Measurements from ENCODE around the gene CMC2. TPM values are rescaled to one million over a fixed set of nuclear protein-coding genes. Genes with fewer than 3 reads are reported as not detected.

Gene CMC2
- 133 TPM for total RNA-seq
- long read RNA-seq, full-length matches to known transcripts, result 52 of 96 reads
- long read RNA-seq, partial matches to known transcripts, result 0 of 96 reads
- long read RNA-seq, other reads (novel, unspliced or antisense), result 44 of 96 reads

DNA sequence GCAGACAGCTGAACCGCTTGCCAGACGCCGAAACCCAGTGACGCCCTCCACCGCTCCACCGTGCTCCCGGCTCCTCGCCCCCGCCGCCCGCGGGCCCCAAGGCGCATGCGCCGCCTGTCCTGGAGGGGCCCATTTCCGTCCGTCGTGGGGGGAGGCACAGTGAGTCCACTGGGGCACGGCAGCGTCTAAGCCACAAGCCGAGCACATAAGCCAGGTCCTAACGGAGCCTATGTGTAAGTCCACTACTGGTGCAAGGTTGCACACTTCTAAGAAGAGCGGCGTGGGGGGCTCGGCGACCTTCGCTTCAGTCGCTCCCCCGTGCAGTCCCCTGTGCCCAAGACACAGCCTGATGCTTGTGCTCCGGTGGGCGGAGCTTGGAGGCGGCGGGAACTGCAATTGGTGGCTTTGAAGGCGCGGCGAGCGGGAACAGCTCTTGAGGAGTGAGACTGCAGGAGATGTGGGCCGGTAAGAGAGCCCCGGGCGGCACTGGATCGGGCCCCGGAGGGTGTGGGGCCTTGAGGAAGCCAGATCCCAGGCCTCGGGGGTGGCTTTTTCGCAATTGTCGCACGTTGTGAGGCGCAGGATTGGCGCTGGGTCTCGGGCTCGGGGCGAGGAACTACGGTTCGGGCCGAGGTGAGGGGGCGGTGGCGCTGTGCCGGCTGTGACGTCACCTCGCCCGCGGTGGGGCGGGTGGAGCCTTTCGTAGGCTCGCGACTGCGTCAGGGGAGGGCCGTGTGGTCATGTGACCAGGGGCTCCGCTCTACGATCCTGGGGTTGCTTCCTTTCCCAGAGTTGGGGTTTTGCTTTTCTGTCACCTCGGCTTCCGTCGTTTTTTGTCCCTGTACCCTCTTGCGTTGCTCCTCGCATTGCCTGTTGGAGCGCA, at the start of gene CMC2, which contains the start of gene CENPN:
Gene CMC2, minus strand, starts transcription at position 73 of the 883 bp plus-strand sequence. CDS start 9,491 bp downstream, outside the sequence.
Gene CENPN, plus strand, starts transcription at position 402 of the 883 bp plus-strand sequence. CDS start 4,726 bp downstream, outside the sequence.
- ATAC-seq (ENCODE audit: poor library complexity) (peak; percentile 97), DNase-seq (peak; percentile 100)
- intact Hi-C loops (cut with DNase I), result no loop called here

DNA sequence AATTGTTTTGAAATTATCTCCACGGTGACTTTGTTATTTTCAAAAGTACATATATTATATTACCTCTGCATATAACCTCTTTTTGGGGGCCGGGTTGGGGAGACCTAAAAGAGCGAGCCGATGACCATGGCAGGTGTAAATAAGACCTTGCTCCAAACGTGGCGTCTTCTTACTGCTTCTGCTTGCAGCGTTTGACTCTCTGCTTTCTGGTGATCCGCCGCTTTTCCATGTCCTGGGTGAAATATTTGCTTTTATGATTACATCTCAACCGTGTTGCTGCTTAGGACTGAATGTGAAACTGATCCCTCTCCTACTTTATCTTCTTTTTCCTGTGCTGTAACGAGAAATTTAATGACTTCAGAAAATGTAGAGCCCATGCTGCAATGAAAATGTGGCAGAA, 47.1 kb upstream of the CMC2 start:
- ATAC-seq (ENCODE audit: poor library complexity), result no peak
- no peak for DNase-seq
- intact Hi-C loops (cut with DNase I), result no loop called here

DNA sequence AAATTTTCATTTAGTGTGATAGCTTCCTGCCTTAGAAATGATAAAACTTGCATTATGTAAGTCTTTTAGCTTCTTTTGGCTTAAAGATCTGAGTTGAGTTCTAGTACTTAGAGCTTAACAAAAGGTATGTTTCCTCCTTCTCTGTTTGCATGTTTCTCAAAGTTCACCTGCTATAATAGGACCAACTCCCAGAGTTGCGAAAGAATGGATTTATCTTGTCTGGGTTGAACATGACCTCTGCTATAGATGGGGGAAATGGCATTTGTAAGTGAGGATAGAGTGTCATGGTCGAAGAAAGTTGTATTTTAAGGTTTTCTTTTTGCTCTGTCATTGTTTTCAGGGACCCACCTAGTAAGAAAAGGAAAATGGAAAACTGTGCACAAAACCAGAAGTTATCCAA, 36.1 kb upstream of the CMC2 start:
- intact Hi-C loops (cut with DNase I), result no loop called here
- ATAC-seq (ENCODE audit: poor library complexity), result no peak
- no peak for DNase-seq

DNA sequence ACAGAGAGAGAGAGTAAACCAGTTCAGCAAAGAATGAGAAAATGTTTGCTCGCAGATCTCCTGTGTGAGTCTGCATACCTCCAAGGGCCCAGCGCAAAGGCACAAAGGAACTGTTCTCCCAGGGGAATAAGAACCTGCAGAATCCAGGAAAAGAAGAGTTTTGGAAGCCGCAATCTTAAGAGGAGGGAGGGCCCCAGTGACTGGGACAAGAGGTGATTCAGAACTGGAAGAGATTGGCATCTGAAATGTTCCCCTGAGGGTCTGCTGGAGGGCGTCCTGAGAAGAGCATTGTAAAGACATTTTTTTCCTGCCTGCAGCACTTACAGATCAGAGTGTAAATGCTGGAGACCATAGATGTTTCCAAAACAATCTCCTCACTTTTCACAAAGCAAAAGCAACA, 35.0 kb upstream of the CMC2 start:
- no peak for ATAC-seq (ENCODE audit: poor library complexity)
- DNase-seq, result no peak
- intact Hi-C loops (cut with DNase I), result no loop called here

DNA sequence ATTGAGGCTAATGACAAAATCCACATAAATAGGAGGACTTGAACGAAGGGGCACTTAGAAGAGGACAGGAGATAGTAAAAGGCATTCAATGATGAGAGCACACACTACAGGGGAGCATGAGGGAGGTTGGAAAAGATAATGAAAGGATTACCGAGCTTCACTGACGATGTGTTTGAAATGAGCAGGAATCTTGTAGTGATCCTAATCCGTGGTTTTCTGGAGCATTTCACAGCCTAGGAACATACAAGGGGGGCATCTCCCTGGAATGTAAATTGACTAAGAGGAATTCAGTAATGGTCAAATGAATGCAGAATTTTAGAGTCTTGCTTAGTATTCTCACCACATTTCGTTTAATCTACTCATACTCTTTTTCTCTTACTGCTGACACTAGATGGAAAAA, 34.2 kb upstream of the CMC2 start:
- ATAC-seq (ENCODE audit: poor library complexity) (no peak), DNase-seq (no peak)
- intact Hi-C loops (cut with DNase I), result no loop called here

DNA sequence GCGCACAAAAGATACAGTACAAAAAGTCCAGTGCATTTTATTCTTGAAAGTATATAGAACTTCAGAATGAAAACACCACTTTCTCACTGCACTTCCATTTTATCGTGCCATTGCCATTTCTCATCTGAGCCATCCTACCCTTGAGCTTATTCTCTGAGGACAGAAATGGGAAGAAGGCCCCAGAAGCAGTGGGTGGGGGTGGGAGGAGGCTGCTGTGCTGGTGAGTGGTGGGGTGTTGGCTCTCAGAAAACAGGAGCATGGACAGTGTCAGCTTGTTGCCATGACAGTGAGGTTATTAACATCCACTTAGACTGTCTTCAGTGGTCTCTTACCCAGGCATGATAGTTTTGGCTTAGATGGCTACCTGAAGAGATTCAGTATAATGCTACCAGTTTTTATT, 33.4 kb upstream of the CMC2 start:
- no peak for ATAC-seq (ENCODE audit: poor library complexity)

DNA sequence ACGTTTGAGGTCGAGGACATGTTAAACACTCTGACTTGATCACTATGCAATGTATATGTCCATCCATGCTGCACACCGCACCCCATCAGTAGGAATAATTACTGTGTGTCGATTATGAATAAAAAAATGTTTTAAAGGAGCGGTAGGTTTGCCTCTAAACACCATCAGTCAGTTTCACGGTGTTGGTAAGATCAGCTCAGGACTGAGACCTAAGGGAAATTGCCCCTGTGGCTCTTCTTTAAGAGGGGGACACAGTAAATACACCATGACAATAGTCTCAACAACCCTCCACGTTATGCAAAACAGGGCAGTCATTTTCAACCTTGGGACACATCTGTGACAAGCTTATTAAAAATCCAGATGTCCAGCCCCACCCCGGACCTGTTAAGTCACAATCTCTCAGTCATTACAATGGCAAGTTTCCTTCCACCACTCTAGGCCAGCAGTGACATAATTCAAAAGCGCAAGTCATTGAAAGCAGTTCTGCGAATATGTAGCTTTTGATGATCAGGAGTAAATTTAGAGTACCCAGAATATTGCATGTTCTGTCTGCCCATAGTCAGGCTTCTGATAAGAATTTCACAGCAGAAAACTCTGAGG, 30.2 kb upstream of the CMC2 start:
- intact Hi-C loops (cut with DNase I), result no loop called here
- ATAC-seq (ENCODE audit: poor library complexity), result no peak
- DNase-seq, result no peak

More for the DNA sequence above, 33.4 kb upstream of the CMC2 start:
- no peak for DNase-seq
- intact Hi-C loops (cut with DNase I), result no loop called here

DNA sequence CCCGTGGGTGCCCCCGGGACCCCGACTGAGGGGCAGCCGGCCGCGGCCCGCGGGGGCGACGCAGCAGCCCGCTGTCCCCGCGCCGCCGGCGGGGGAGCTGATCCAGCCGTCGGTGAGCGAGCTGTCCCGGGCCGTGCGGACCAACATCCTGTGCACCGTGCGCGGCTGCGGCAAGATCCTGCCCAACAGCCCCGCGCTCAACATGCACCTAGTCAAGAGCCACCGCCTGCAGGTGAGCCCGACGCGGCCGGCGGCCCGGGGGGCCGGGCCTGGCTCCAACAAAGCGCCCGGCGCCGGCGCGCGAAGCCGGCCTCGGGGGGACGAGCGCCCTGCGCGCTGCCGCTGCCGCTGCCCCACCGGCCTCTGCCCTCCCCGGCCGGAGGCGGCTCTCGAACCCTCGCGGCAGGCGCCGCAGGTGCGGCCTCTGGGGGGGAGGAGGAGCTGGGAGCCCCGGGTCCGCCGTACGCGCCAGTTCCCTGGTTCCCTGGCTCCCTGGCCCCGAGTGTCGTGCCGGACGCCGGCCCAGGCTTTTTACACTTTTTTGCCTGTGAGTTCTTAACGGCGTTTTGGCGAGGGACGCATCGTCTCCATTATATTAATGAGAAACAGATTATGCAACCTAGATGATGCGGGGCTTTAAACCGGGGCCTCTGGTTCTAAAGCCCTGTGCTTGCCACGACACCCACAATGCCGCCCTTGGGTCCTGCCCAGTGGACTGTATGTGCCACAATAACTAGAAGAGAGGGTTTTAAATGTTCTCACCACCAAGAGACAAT, 29.5 kb upstream of the CMC2 start:
- peak; percentile 59 for DNase-seq
- peak; percentile 35 for ATAC-seq (ENCODE audit: poor library complexity)
- intact Hi-C loops (cut with DNase I), result no loop called here

DNA sequence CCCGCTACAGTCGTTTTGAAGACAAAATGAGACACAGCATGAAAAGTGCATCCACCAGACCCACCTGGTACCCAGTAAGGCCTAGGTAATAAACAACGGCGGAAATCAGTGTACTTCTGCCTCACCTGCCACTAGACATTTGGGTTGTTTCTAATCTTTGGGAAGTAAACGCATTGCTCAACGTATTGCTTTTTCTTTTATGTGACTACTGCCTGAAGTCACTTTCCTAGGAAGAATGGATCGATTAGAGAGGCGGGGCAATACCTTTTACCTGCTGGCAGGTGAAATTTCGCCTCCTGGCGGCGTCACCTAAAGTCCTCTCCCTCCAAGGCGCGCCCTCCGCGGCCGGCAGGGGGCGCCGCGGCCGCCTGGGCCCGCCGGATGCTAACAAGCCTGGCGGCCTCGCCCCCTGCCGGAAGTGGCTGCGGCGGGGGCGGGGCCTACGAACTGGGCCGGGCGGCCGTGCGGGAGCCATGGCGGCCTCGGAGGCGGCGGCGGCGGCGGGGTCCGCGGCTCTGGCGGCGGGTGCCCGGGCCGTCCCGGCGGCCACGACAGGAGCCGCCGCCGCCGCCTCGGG, 28.8 kb upstream of the CMC2 start, which contains the start of gene ATMIN:
Gene ATMIN, plus strand, starts transcription at position 445 of the 577 bp plus-strand sequence. Its CDS starts 29 bp downstream, at position 474.
- DNase-seq (peak; percentile 92), ATAC-seq (ENCODE audit: poor library complexity) (peak; percentile 99)
- intact Hi-C loops (cut with DNase I), result no loop called here

DNA sequence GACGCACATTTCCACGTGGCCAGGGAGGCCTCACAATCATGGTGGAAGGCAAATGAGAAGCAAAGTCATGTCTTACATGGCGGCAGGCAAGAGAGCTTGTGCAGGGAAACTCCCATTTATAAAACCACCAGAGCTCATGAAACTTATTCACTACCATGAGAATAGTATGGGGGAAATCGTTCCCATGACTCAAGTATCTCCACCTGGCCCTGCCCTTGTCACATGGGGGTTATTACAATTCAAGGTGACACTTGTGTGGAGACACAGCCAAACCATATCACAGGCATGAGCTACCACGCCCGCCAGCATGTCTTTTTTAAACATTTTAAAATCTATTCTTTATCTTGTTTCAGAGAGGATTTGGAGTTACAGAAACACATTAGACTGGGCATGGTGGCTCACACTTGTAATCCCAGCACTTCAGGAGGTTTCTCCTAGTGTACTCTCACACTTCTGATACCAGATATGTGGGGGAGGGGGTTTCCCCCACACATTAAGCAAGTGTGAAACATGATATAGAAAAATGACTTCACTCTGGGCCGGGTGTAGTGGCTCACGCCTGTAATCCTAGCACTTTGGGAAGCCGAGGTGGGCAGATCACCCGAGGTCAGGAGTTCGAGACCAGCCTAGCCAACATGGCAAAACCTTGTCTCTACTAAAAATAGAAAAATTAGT, 23.4 kb upstream of the CMC2 start:
- no peak for DNase-seq
- ATAC-seq (ENCODE audit: poor library complexity), result no peak
- intact Hi-C loops (cut with DNase I), result no loop called here

DNA sequence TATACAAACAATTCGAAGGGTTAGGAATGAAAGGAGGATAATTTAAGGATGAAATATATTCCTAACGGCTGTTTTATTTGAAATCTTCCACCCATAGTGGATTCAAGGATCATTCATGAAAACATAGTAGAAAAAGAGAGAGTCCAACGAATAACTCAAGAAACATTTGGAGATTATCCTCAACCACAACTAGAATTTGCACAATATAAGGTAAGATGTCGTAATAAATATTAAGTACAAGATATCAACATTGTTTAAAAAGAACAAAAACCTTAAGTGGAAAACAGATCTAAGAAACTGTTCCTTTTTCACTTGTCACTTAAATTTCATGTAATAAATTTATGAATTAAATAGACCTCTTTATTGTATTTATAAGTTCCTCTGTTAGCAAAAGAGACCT, 19.7 kb upstream of the CMC2 start:
- intact Hi-C loops (cut with DNase I), result no loop called here
- ATAC-seq (ENCODE audit: poor library complexity) (no peak), DNase-seq (no peak)

DNA sequence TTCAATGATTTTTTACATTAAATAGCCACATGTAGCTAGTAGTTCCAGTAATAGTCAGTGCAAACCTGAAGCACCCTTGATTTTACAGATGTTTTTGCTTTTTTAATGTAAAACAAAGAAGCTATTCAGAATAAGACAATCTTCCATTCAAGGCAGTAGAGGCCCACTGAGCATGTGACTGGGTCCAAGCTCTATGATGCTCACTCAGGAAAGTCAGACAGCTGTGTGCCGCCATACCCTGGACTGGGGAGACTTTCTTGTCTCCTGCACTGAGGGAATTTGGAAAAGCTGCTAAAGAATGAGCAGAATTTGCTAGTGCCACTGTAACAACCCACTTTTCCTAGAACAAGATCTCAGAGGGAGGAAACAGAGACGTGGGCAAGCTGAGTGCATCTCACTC, 11.8 kb upstream of the CMC2 start:
- intact Hi-C loops (cut with DNase I), result no loop called here
- ATAC-seq (ENCODE audit: poor library complexity), result no peak

DNA sequence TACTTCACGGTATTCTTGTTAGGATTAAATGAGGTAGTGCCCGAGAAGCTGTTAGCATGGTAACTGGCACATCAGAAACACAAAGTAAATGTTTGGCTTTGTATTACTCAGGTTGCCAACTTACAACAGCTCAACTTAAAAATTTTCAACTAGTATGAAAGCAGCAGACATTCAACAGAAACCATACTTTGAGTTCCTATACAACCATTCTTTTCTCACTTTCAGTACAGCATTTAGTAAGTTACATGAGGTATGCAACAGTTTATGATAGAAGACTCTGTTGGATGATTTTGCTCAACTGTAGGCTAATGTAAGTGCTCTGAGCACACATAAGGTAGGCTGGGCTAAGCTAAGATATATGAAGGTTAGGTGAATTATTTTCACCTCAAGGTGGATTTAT, 8.0 kb upstream of the CMC2 start:
- no peak for ATAC-seq (ENCODE audit: poor library complexity)
- no peak for DNase-seq
- intact Hi-C loops (cut with DNase I), result no loop called here

More for the DNA sequence above, 11.8 kb upstream of the CMC2 start:
- no peak for DNase-seq

DNA sequence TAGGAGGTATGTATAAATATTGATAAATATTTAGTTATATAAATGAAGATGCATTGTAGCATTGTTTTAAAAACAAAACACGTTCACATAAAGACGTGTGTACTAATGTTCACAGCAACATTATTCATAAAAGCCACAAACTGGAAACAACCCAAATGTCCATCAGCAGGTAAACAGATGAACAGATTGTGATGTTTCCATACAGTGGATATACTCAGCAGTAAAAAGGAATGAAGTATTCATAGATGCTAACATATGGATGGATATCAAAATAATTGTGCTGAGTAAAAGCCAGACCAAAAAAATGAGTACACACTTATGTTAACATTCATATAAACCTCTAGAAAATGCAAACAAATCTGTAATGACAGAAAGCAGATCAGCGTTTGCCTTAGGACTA, 6.3 kb upstream of the CMC2 start:
- intact Hi-C loops (cut with DNase I), result no loop called here
- DNase-seq (no peak), ATAC-seq (ENCODE audit: poor library complexity) (no peak)

DNA sequence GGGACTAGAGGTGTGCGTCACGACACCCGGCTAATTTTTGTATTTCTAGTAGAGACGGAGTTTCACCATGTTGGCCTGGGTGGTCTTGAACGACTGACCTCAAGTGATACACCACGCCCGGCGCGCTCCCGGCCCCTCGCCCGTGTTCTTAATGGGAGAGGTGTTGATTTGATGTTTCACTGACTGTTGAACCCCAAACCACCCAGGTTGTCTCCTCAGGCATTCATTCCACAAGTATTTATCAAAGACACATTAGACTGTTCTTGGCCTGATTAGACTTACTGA, 1.8 kb upstream of the CMC2 start:
- DNase-seq (no peak), ATAC-seq (ENCODE audit: poor library complexity) (no peak)
- intact Hi-C loops (cut with DNase I), result no loop called here

DNA sequence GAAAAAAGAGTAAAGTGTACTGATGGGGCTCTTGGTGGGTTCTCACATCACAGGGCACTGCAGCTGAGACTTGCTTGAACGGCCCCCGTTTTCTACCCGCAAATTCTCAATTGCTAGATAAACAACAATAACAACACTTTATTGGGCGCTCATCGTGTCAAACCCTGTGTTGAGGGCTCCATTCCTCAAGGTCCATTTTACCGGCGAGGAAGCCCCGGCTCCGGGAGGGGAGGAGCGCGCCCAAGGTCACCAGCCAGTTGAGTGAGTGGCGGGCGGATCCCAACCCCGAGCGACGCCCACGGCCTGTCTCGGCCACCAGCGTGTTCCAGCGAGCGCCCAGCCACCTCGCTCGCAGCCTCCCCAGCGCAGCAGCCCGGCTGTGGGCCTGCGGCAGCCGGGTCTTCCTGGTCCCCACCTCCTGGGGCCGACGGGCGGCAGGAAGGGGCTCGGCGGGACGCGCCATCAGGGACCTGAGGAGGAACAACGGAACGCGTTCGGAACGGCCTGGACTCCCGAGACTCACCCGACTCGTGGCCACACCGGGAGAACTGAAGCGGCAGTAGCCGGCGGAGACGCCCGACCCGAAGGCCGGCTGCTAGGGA, 373 bp downstream of the CMC2 start:
- DNase-seq (peak; percentile 89), ATAC-seq (ENCODE audit: poor library complexity) (peak; percentile 67)
- intact Hi-C loops (cut with DNase I), result no loop called here

DNA sequence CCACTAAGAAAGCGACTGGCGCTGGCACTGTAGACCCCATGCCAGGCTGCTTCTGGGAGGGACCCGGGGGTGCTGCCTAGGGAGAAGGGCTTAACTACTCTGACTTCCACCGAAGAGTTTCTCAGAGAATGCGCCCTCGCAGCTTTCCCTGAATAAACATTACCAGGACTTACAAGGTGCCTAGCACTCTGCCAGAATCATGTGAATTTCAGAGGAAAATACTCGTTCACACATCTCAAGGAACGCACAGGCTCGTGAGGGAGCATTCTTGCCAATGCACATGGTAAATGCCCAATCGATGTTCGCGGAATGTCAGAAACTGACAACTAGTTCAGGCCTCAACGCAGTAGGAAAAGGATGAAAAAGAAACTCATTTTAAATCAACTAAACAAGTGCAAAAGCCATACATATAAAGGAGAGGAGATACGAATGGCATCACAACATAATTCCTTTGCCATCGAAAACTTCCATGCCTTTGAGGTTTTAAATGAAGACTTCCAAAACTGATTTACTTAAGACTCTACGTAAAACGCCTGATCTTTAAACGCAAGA, 999 bp downstream of the CMC2 start:
- ATAC-seq (ENCODE audit: poor library complexity) (no peak), DNase-seq (no peak)
- intact Hi-C loops (cut with DNase I), result no loop called here

Data from Right ventricle myocardium superior (tissue), 1 donor.